ENCODE results near the gene MAN1C1.

MAN1C1 gene

DNA sequence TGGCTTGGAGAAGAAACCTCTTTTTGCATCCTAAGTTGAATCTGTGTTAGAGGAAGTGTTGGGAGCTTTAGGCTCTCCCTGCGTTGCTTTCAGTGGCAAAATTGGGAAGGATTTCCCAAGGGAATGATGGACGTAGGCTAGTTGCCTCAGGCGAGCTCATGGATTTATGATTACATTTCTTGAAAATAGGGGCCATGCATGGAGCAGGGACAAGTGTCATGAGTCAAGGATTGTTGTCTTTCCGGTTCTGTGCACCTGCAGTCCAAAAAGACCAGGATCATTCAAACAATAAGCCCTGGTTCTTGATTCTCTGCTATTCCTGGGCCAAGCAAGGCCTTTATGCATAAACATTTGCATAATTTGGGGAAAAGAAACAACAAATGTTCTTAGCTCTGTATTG lies 7.1 kb downstream of the MAN1C1 start:
- ChIA-PET CTCF (interaction anchor here (0.6 kb wide), 1 partner anchor 776 kb away, joined by 3 read pairs; no protein-coding TSS in a partner anchor), POLR2A (ENCODE audit: low non-redundant PET) (no interaction called here)
- TF ChIP-seq, protein P1, sequence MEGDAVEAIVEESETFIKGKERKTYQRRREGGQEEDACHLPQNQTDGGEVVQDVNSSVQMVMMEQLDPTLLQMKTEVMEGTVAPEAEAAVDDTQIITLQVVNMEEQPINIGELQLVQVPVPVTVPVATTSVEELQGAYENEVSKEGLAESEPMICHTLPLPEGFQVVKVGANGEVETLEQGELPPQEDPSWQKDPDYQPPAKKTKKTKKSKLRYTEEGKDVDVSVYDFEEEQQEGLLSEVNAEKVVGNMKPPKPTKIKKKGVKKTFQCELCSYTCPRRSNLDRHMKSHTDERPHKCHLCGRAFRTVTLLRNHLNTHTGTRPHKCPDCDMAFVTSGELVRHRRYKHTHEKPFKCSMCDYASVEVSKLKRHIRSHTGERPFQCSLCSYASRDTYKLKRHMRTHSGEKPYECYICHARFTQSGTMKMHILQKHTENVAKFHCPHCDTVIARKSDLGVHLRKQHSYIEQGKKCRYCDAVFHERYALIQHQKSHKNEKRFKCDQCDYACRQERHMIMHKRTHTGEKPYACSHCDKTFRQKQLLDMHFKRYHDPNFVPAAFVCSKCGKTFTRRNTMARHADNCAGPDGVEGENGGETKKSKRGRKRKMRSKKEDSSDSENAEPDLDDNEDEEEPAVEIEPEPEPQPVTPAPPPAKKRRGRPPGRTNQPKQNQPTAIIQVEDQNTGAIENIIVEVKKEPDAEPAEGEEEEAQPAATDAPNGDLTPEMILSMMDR (conservative IDR thresholded peaks at IDR 0.05; ENCODE audit: low read depth): no peak
- no peak overlapping the region for H3K27ac ChIP-seq
- no peak for DNase-seq (ENCODE audit: low spot score)

DNA sequence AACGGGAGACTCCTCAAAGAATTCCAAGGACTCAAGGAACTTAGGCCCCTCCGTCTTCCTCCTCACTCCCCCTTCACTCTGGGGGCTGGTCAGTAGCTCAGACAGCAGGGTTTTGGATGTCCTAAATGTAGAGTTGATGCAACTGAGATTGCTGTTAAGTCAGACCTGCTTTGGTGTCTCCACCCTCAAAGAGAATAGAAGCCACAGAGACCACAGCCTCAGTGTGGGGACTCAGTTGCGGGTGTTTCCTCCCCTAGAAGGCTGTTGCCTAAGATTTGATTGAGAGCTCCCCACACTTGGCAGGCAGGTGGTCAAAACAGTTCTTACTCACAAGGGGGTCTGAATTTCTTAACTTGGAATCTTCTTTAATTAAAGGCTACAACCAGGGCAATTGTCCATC lies 7.6 kb downstream of the MAN1C1 start:
- DNase-seq (ENCODE audit: low spot score): no peak
- no peak overlapping the region for H3K27ac ChIP-seq
- TF ChIP-seq, protein P1 (conservative IDR thresholded peaks at IDR 0.05; ENCODE audit: low read depth): no peak
- ChIA-PET CTCF (interaction anchor here (0.6 kb wide), 1 partner anchor 1097 kb away, joined by 6 read pairs; no protein-coding TSS in a partner anchor), POLR2A (ENCODE audit: low non-redundant PET) (interaction anchor here (0.6 kb wide), 1 partner anchor 385 kb away, joined by 7 read pairs; no protein-coding TSS in a partner anchor)

DNA sequence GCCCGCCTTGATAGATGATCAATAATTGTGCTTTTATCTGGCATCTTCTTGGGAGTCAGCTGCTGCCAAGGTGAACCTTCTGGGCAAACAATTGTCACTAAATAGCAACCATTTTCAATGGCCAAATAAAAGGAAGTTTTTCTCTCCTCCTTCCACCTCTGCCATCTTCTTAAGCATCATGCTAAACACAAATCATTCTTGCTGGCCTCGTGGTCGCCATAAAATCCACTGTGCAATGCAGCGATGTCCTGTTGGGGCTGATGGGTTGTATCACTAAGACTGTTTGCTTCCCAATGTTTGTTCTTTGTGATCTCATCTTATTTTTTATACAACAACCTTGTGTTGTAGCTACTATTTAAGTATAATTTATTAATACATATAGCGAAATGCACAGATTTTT lies 8.0 kb downstream of the MAN1C1 start:
- H3K27ac ChIP-seq: no peak overlapping the region
- TF ChIP-seq, protein P1 (conservative IDR thresholded peaks at IDR 0.05; ENCODE audit: low read depth): no peak
- POLR2A ChIA-PET (ENCODE audit: low non-redundant PET): interaction anchor here (0.6 kb wide), 1 partner anchor 385 kb away, joined by 7 read pairs; no protein-coding TSS in a partner anchor
- CTCF ChIA-PET: interaction anchor here (0.6 kb wide), 1 partner anchor 1097 kb away, joined by 6 read pairs; no protein-coding TSS in a partner anchor
- DNase-seq (ENCODE audit: low spot score): no peak

DNA sequence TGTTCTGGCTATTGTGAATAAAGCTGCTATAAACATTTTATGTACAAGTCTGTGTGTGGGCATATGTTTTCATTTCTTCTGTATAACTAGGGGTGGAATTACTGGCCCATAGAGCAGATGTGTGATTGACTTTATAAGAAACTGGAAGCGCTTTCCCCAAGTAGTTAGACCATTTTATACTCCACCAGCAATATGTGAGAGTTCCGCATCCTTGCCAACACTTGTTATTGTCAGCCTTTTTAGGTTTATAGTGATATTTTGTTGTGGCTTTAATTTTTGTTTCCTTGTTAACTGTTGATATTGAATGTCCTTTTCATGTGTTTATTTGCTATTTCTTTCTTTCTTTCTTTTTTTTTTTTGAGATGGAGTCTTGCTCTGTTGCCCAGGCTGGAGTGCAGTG lies 9.4 kb downstream of the MAN1C1 start:
- POLR2A ChIA-PET (ENCODE audit: low non-redundant PET): no interaction called here
- no peak overlapping the region for H3K27ac ChIP-seq
- no peak for DNase-seq (ENCODE audit: low spot score)
- TF ChIP-seq, protein P1 (conservative IDR thresholded peaks at IDR 0.05; ENCODE audit: low read depth): no peak
- CTCF ChIA-PET: no interaction called here

DNA sequence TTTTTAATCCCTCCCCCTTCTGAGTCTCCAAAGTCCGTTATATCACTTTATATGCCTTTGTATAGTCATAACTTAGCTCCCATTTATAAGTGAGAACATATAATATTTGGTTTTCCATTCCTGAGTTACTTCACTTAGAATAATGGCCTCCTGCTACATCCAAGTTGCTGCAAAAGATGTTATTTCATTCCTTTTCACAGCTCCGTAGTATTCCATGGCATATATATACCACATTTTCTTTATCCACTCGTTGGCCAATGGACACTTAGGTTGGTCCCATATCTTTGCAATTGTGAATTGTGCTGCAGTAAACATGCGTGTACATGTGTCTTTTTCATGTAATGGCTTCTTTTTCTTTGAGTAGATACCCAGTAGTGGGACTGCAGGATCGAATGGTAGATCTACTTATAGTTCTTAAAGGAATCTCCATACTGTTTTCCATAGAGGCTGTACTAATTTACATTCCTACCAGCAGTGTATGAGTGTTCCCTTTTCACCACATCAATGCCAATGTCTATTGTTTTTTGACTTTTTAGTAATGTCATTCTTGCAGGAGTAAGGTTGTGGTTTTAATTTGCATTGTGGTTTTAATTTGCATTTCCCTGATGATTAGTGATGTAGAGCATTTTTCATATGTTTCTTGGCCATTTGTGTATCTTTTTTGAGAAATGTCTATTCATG lies 12.3 kb downstream of the MAN1C1 start:
- POLR2A ChIA-PET (ENCODE audit: low non-redundant PET): no interaction called here
- CTCF ChIA-PET: interaction anchor here (0.8 kb wide), 1 partner anchor 108 kb away, joined by 4 read pairs; no protein-coding TSS in a partner anchor

DNA sequence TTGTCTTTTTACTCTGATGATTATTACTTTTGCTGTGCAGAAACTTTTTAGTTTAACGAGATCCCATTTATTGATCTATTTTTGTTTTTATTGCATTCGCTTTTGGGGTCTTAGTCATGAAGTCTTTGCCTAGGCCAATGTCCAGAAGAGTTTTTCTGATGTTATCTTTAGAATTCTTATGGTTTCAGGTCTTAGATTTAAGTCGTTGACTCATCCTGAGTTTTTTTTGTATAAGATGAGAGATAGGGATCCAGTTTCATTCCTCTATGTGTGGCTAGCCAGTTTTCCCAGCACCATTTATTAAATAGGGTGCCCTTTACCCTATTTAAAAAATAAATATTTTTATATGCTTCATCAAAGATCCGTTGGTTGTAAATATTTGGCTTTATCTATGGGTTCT lies 13.2 kb downstream of the MAN1C1 start:
- TF ChIP-seq, protein P1 (conservative IDR thresholded peaks at IDR 0.05; ENCODE audit: low read depth): no peak
- ChIA-PET POLR2A (ENCODE audit: low non-redundant PET) (no interaction called here), CTCF (interaction anchor here (0.7 kb wide), 1 partner anchor 11 kb away, joined by 3 read pairs; no protein-coding TSS in a partner anchor)
- no peak overlapping the region for H3K27ac ChIP-seq
- no peak for DNase-seq (ENCODE audit: low spot score)

More for the DNA sequence above, 12.3 kb downstream of the MAN1C1 start:
- TF ChIP-seq, protein P1 (conservative IDR thresholded peaks at IDR 0.05; ENCODE audit: low read depth): no peak
- no peak overlapping the region for H3K27ac ChIP-seq
- no peak for DNase-seq (ENCODE audit: low spot score)

All from RWPE1 (cell line).